Measurements from ENCODE around the gene ARF6.

Gene ARF6

GRCh38 chr14:49940808-49941421, 48.0 kb downstream of the ARF6 start:
- DNase-seq (ENCODE audit: low read depth in 2 of 2): peak in 1 of 2 experiments; percentile 22

- DNase-seq (ENCODE audit: low read depth in 2 of 2): no peak
Measured at GRCh38 chr14:49942090-49942489, 49.2 kb downstream of the ARF6 start.

- no peak for DNase-seq (ENCODE audit: low read depth in 2 of 2)
Measured at GRCh38 chr14:49944501-49944900, 51.6 kb downstream of the ARF6 start.

- DNase-seq (ENCODE audit: low read depth in 2 of 2): no peak
Measured at GRCh38 chr14:49945448-49946319, 52.8 kb downstream of the ARF6 start.

Measured in fibroblast of skin of left quadriceps (primary cell).